ENCODE data around the gene PDZD8.

DNA sequence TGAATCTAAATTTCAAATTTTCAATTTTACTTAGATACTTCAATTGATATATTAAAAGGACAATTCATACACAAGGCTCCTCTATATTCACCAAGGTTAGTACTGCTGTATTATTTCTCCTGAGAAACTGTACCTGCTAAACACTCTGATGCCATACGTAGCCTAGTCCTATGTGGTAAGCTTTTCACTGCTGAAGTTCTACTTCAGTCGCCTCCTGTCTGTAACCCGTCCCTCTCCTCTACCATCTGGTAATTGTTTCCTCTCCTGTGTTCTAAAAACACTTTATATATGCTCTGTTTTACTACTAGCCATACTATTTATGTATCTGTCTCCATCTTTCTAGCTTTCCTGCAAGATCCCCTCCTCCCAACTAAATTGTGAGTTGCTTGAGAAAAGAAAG, 20.2 kb downstream of the PDZD8 start:
- TF ChIP-seq POLR2AphosphoS5 (IDR thresholded peaks at IDR 0.05; ENCODE audit: low read depth, low read length) (no peak), POLR2A (IDR thresholded peaks at IDR 0.05; ENCODE audit: low read depth, low read length) (no peak)
